GM12801 (cell line): ENCODE data around the gene CDC42BPA.

Experiments used
- CTCF ChIP-seq: IDR thresholded peaks from one replicate; pipeline ENCODE4 v1.5.1; 2011; ENCODE audit warnings: control low read depth; ENCODE audit not compliant: insufficient read length; ENCODE audit errors: extremely low read depth

CDC42BPA gene

DNA sequence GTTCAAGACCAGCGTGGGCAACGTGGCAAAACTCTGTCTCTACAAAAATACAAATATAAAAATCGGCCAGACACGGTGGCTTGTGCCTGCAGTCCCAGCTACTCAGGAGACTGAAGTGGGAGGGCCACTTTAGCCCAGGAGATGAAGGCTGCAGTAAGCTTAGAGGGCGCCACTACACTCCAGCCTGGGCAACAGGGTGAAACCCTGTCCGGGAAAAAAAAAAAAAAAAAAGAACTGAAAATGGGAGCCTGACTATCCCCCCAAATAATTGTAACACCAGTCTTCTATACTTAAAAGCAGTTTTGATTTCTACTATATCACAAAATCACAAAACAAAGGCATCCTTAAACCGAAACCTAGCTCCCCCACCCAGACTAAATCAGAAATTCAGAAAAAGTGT lies 60.3 kb downstream of the CDC42BPA start:
- no peak for TF ChIP-seq CTCF

GRCh38 chr1:227255086-227255732 lies 63.1 kb downstream of the CDC42BPA start:
- TF ChIP-seq CTCF, result no peak

DNA sequence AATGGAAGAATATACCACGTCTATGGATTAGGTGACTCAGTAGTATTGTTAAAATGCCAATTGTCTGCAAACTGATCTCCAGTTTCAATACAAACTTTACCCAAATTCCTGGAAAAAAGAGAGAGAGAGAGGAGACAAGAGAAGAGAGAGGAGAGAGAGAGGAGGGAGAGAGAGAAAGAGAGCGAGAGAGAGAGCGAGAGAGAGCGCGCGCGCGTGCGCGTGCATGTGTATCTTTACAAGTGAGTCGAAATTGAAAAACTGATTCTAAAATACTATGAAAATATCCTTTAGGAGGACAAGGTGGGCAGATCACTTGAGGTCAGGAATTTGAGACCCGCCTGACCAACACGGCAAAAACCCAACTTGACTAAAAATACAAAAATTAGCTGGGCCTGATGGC lies 65.2 kb downstream of the CDC42BPA start:
- TF ChIP-seq CTCF, result no peak

DNA sequence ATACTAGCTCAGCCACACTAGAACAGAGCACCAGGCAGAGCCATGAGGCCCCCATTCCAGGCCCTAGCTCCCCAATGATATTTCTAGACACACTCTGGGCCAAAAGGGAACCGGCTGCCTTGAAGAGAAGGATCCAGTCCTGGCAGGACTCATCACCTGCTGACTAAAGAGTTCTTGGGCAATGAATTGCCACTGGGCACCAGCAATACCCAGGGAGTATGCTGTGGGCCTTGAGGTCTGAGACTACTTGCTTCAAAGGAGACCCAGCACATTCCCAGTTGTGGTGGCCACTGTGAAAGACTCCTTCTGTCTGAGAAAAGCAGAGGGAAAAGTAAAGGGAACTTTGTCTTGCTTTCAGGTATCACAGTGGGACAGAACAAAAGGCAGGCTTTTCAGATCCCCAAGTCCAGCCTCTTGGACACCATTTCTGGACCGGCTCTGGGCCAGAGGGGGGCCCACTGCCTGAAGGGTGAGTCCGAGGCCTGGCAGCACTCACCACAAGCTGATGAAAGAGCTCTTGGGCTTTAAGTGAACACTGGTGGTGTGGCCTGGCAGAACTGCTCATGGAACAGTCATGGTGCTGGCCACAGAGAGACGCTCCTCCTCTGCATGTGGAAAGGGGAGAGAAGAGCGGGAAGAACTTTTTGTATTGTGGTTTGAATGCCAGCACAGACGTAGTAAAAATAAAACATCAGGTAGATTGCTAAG lies 72.5 kb downstream of the CDC42BPA start:
- TF ChIP-seq CTCF, result no peak

DNA sequence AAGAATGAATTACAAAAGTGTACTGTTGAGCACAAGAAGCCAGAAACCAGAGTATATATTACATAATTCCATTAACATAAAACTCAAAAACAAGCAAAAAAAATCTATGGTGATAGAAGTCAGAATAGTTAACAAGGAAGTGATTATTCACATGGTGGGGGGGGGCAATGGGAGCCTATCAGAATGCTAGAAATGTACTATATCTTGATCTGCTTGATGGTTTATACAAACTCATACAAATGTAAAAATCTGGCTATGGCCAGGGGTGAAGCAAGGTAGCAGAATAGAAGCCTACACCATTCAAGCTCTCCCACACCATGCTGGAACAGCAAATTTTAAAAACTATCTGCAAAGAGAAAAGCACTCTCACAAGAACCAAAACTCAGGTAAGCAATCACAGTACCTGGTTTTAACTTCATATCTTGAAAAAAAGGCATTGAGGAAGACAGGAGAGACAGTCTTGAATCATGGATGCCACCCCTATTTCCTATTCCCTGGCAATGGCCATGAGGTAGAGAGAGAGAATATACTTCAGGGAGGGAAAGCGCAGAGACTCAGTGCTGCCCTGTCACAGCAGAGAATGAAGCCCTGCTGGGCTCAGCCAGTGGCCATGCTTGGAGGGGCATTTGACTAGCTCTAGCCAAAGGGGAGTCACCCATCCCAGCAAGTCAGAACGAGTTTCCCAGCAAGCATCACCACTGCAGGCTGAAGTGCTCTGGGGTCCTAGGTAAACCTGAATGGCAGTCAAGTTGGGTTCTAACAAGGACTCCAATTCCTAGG lies 73.8 kb downstream of the CDC42BPA start:
- TF ChIP-seq CTCF, result no peak

- no peak for TF ChIP-seq CTCF
Measured at GRCh38 chr1:227242811-227243682, 75.2 kb downstream of the CDC42BPA start.
